CD14-positive monocyte (primary cell): Measurements from ENCODE around the gene PWP1. TPM values are rescaled to one million over a fixed set of nuclear protein-coding genes. Genes with fewer than 3 reads are reported as not detected.

Experiments
- DNase-seq, 3 donors: peaks; one replicate each; pipeline ENCODE4 v3.0.0-alpha.2; 2011 to 2022
- H2AFZ ChIP-seq: 2 replicates; pipeline ENCODE4 v1.6.0; 2012; ENCODE audit warnings: mild to moderate bottlenecking, low read depth, low read length, inconsistent platforms; ENCODE audit not compliant: insufficient read depth, poor library complexity, severe bottlenecking
- H3K27ac ChIP-seq, 2 donors: 1 replicate in 1 of 2; 2 replicates in 1 of 2; pipeline ENCODE4 v1.5.1; 2012 to 2013; ENCODE audit warnings: low read length in 2 of 2, control low read depth in 1 of 2, inconsistent platforms in 1 of 2, low read depth in 1 of 2, mild to moderate bottlenecking in 1 of 2
- H3K27me3 ChIP-seq, 2 donors: one replicate each; pipeline versions ENCODE4 v1.6.0 to v1.6.1; 2011 to 2013; ENCODE audit warnings: low read length in 2 of 2; ENCODE audit not compliant: control insufficient read depth in 2 of 2, insufficient read depth in 2 of 2
- H3K36me3 ChIP-seq, 2 donors: replicated peaks in 1 of 2; 1 replicate in 1 of 2; 2 replicates in 1 of 2; pipeline versions ENCODE4 v1.5.1 to v1.6.1; 2012 to 2013; ENCODE audit warnings: low read length in 2 of 2, control low read depth in 1 of 2, inconsistent platforms in 1 of 2, mild to moderate bottlenecking in 1 of 2; ENCODE audit not compliant: insufficient read depth in 2 of 2, control insufficient read depth in 1 of 2
- H3K4me1 ChIP-seq, 2 donors: 1 replicate in 1 of 2; 2 replicates in 1 of 2; pipeline versions ENCODE4 v1.5.1 to v1.6.1; 2012 to 2013; ENCODE audit warnings: low read length in 2 of 2, control low read depth in 1 of 2, inconsistent platforms in 1 of 2, mild to moderate bottlenecking in 1 of 2, moderate library complexity in 1 of 2; ENCODE audit not compliant: insufficient read depth in 2 of 2, control insufficient read depth in 1 of 2
- H3K4me2 ChIP-seq: replicated peaks from 2 replicates; pipeline ENCODE3; 2012; ENCODE audit warnings: low read length, moderate library complexity, mild to moderate bottlenecking; ENCODE audit not compliant: poor library complexity, severe bottlenecking; ENCODE audit errors: extremely low read depth
- H3K4me3 ChIP-seq, 3 experiments: fragments of 200-600 bp in 1 of 3; sonication (generic) in 1 of 3; replicated peaks in 1 of 3; 1 replicate in 2 of 3; 2 replicates in 1 of 3; pipeline ENCODE4 v1.5.1; 2011 to 2013; ENCODE audit warnings: low read length in 3 of 3, mild to moderate bottlenecking in 3 of 3, control low read depth in 2 of 3, low read depth in 2 of 3, inconsistent platforms in 1 of 3, moderate library complexity in 1 of 3
- H3K79me2 ChIP-seq: 2 replicates; pipeline ENCODE4 v1.6.0; 2012; ENCODE audit warnings: mild to moderate bottlenecking, control low read depth, inconsistent platforms, low read length, moderate library complexity; ENCODE audit not compliant: insufficient read depth
- H3K9ac ChIP-seq: 2 replicates; pipeline ENCODE4 v1.6.0; 2017; ENCODE audit warnings: low read length, mild to moderate bottlenecking; ENCODE audit not compliant: insufficient read depth, poor library complexity, severe bottlenecking
- H3K9me3 ChIP-seq, 2 donors: replicated peaks in 1 of 2; 1 replicate in 1 of 2; 2 replicates in 1 of 2; pipeline versions ENCODE4 v1.5.1 to v1.6.1; 2012 to 2013; ENCODE audit warnings: low read length in 2 of 2, control low read depth in 1 of 2; ENCODE audit not compliant: control insufficient read depth in 1 of 2, insufficient read depth in 1 of 2
- H4K20me1 ChIP-seq: 2 replicates; pipeline ENCODE4 v1.6.0; 2012; ENCODE audit warnings: mild to moderate bottlenecking, low read length, control low read depth, moderate library complexity; ENCODE audit not compliant: insufficient read depth
- H3K27ac Mint-ChIP-seq, 7 donors: one replicate each; pipeline ENCODE4 v1.8.0; 2020; ENCODE audit warnings: mild to moderate bottlenecking in 7 of 7, mixed read lengths in 7 of 7, moderate library complexity in 6 of 7, inconsistent platforms in 2 of 7
- H3K27me3 Mint-ChIP-seq, 3 donors: one replicate each; pipeline ENCODE4 v1.8.0; 2021 to 2022; ENCODE audit warnings: low read depth in 3 of 3, mild to moderate bottlenecking in 3 of 3, mixed read lengths in 3 of 3, moderate library complexity in 3 of 3, inconsistent platforms in 1 of 3
- H3K36me3 Mint-ChIP-seq, 2 donors: one replicate each; pipeline ENCODE4 v1.8.0; 2020; ENCODE audit warnings: mixed read lengths in 2 of 2, inconsistent platforms in 1 of 2, mild to moderate bottlenecking in 1 of 2
- H3K4me1 Mint-ChIP-seq: one replicate; pipeline ENCODE4 v1.8.0; 2020; ENCODE audit warnings: mild to moderate bottlenecking, mixed read lengths
- H3K4me3 Mint-ChIP-seq, 2 donors: one replicate each; pipeline ENCODE4 v1.8.0; 2020; ENCODE audit warnings: mild to moderate bottlenecking in 2 of 2, mixed read lengths in 2 of 2, moderate library complexity in 1 of 2
- H3K9me3 Mint-ChIP-seq, 7 donors: one replicate each; pipeline ENCODE4 v1.8.0; 2020 to 2022; ENCODE audit warnings: mixed read lengths in 7 of 7, mild to moderate bottlenecking in 6 of 7, moderate library complexity in 6 of 7, inconsistent platforms in 2 of 7
- CTCF ChIP-seq: fragments of 200-600 bp; IDR thresholded peaks from one replicate; pipeline ENCODE4 v1.8.0; 2022; ENCODE audit warnings: antibody characterized with exemption, mild to moderate bottlenecking
- WGBS: methylation state at CpG from one replicate; pipeline ENCODE4 v1.1.5; 2013; ENCODE audit warnings: missing lambda C conversion rate; ENCODE audit not compliant: insufficient coverage; 5-methylcytosine and 5-hydroxymethylcytosine counted together
- intact Hi-C, 2 donors: fragments of 100-400 bp; cut with micrococcal nuclease; formaldehyde crosslinking; loops; one replicate each; pipeline versions ENCODE4 v1.15.0 to v1.15.1; 2023
- polyA plus RNA-seq, 3 donors: library from polyadenylated mRNA; depleted of rRNA in 1 of 3; unstranded in 2 of 3; stranded (reverse) in 1 of 3; fragments of 300-500 nt in 2 of 3; fragments of >200 nt in 1 of 3; fragmentation: Illumina TruSeq in 2 of 3; gene quantifications; 1 replicate in 2 of 3; 2 replicates in 1 of 3; pipeline ENCODE4 v1.2.3, GENCODE V29; 2012 to 2021

PWP1 gene
- polyA plus RNA-seq, 3 donors, result 27.1 to 29.1 (median 28.0) TPM

- no peaks in the 10 kb centered on the region for H3K36me3 Mint-ChIP-seq
- H3K27ac Mint-ChIP-seq, result no peak overlapping the region
- peaks cover 7 to 12% (median 8%) of the 10 kb centered on the region in 3 donors for H3K27me3 Mint-ChIP-seq
- DNase-seq, result no peak
- 64% methylated on average over 6 of the region's 6 CpGs for WGBS
- intact Hi-C loops, result loop anchor here (2.0 to 10.0 kb wide), 3 partner anchors 207 to 837 kb away; partner anchors contain the start of gene FICD (in 1 of the 2)
- no peaks in the 10 kb centered on the region for H3K4me1 ChIP-seq
- H2AFZ ChIP-seq, result no peak overlapping the region
- no peaks in the 10 kb centered on the region for H3K27me3 ChIP-seq
- no peak overlapping the region for H3K4me3 Mint-ChIP-seq
- H3K79me2 ChIP-seq, result no peaks in the 10 kb centered on the region
- H3K27ac ChIP-seq, result no peak overlapping the region
- no peak overlapping the region for H3K4me2 ChIP-seq
- H3K4me1 Mint-ChIP-seq, result no peaks in the 10 kb centered on the region
- no peak overlapping the region for H3K4me3 ChIP-seq
- H4K20me1 ChIP-seq, result no peaks in the 10 kb centered on the region
- H3K9me3 Mint-ChIP-seq, result no peaks in the 10 kb centered on the region
- no peaks in the 10 kb centered on the region for H3K9me3 ChIP-seq
- TF ChIP-seq CTCF, result no peak
- H3K36me3 ChIP-seq, result no peaks in the 10 kb centered on the region
- no peak overlapping the region for H3K9ac ChIP-seq
Measured at GRCh38 chr12:107677671-107678070, 7.9 kb upstream of the PWP1 start.

- Histone ChIP-seq H3K9me3 (no peaks in the 10 kb centered on the region), H3K4me1 (no peaks in the 10 kb centered on the region), H2AFZ (no peak overlapping the region), H3K36me3 (no peaks in the 10 kb centered on the region), H3K9ac (no peak overlapping the region), H4K20me1 (no peaks in the 10 kb centered on the region), H3K27me3 (no peaks in the 10 kb centered on the region), H3K4me3 (no peak overlapping the region), H3K79me2 (no peaks in the 10 kb centered on the region), H3K27ac (no peak overlapping the region), H3K4me2 (no peak overlapping the region)
- Mint-ChIP-seq H3K27ac (no peak overlapping the region), H3K4me3 (no peak overlapping the region), H3K4me1 (no peaks in the 10 kb centered on the region), H3K36me3 (no peaks in the 10 kb centered on the region), H3K27me3 (peaks cover 4 to 12% (median 8%) of the 10 kb centered on the region in 3 donors), H3K9me3 (no peaks in the 10 kb centered on the region)
- no peak for TF ChIP-seq CTCF
- DNase-seq, result no peak
- intact Hi-C loops, result loop anchor here in 1 of 2 donors (10.0 kb wide), 2 partner anchors 515 to 835 kb away; partner anchors contain the start of gene FICD
- 100% methylated on average over 2 of the region's 6 CpGs for WGBS
Measured at GRCh38 chr12:107679336-107679735, 6.3 kb upstream of the PWP1 start.
